H1 (cell line): ENCODE results near the gene CLEC3A.

Experiments used
- CEBPB ChIP-seq: IDR thresholded peaks from 2 replicates; pipeline ENCODE4 v1.6.1; 2012; ENCODE audit warnings: low read depth, low read length
- CHD1 ChIP-seq: IDR thresholded peaks from 2 replicates; pipeline ENCODE4 v1.6.1; 2012; ENCODE audit warnings: low read depth, low read length, improper control_type of control experiment
- CHD2 ChIP-seq: IDR thresholded peaks from 2 replicates; pipeline ENCODE4 v1.6.1; 2012; ENCODE audit warnings: low read length, improper control_type of control experiment
- CTCF ChIP-seq, 3 experiments: IDR thresholded peaks; 1 replicate in 2 of 3; 2 replicates in 1 of 3; pipeline versions ENCODE4 v1.5.1 to v1.6.1; 2011; ENCODE audit warnings: low read length in 3 of 3, mild to moderate bottlenecking in 3 of 3, inconsistent platforms in 2 of 3, low read depth in 1 of 3, moderate library complexity in 1 of 3; ENCODE audit not compliant: insufficient read depth in 1 of 3; ENCODE audit errors: control extremely low read depth in 1 of 3
- EZH2 ChIP-seq: fragments of 200-600 bp; sonication (generic); IDR thresholded peaks from 2 replicates; pipeline ENCODE4 v1.7.1; 2012; ENCODE audit warnings: low read depth, mild to moderate bottlenecking, moderate library complexity, low read length, inconsistent platforms; ENCODE audit not compliant: severe bottlenecking
- MAX ChIP-seq: IDR thresholded peaks from 2 replicates; pipeline ENCODE4 v1.6.1; 2012; ENCODE audit warnings: inconsistent platforms
- NRF1 ChIP-seq: IDR thresholded peaks from 2 replicates; pipeline ENCODE4 v1.6.1; 2011; ENCODE audit warnings: mild to moderate bottlenecking, low read depth, low read length, improper control_type of control experiment
- POLR2A ChIP-seq, 2 experiments: IDR thresholded peaks; 1 replicate in 1 of 2; 2 replicates in 1 of 2; pipeline ENCODE4 v1.6.1; 2011; ENCODE audit warnings: low read depth in 2 of 2, low read length in 2 of 2, mild to moderate bottlenecking in 2 of 2; ENCODE audit errors: control extremely low read depth in 1 of 2
- POLR2AphosphoS5 ChIP-seq: IDR thresholded peaks from 2 replicates; pipeline ENCODE4 v1.6.1; 2011; ENCODE audit warnings: low read depth, low read length
- RFX5 ChIP-seq: IDR thresholded peaks from 2 replicates; pipeline ENCODE4 v1.6.1; 2011; ENCODE audit warnings: low read depth, low read length, improper control_type of control experiment, borderline replicate concordance
- SP2 ChIP-seq: IDR thresholded peaks from 2 replicates; pipeline ENCODE4 v1.6.1; 2012; ENCODE audit warnings: mild to moderate bottlenecking, low read length, inconsistent platforms
- YY1 ChIP-seq: IDR thresholded peaks from 2 replicates; pipeline ENCODE4 v1.6.1; 2011; ENCODE audit warnings: low read depth, mild to moderate bottlenecking, low read length

- no peak for TF ChIP-seq CTCF (IDR thresholded peaks at IDR 0.05; ENCODE audit: control extremely low read depth in 1 of 3, insufficient read depth in 1 of 3, low read depth in 1 of 3, low read length in 3 of 3)
- no peak for TF ChIP-seq RFX5
- TF ChIP-seq MAX, result no peak
- no peak for TF ChIP-seq CHD1
- no peak for TF ChIP-seq EZH2
- TF ChIP-seq NRF1, result no peak
- TF ChIP-seq SP2, result no peak
- no peak for TF ChIP-seq CEBPB
- TF ChIP-seq POLR2A (IDR thresholded peaks at IDR 0.05; ENCODE audit: control extremely low read depth in 1 of 2, low read depth in 2 of 2, low read length in 2 of 2), result no peak
- TF ChIP-seq YY1, result no peak
- no peak for TF ChIP-seq POLR2AphosphoS5
- TF ChIP-seq CHD2, result no peak
These were observed 32.5 kb upstream of the CLEC3A start for GRCh38 chr16:77989846-77990245.
